IMR-90 (cell line): ENCODE results near the gene NREP. TPM values are rescaled to one million over a fixed set of nuclear protein-coding genes. Genes with fewer than 3 reads are reported as not detected.

ENCODE experiments used
- ATAC-seq: fragments of 200-7000 bp; cut with Tn5 transposase; 2 replicates; pipeline ENCODE4 v1.9.1; 2020; ENCODE audit warnings: low read depth, mild to moderate bottlenecking, moderate library complexity
- BruUV-seq: library from RNA; stranded (reverse); fragments of 400-500 nt; replicated peaks from 2 replicates; lab custom pipeline; 2021; lab: Mats Ljungman, UMichigan
- CTCF ChIA-PET: fragments of 300-600 bp; formaldehyde crosslinking; extraction: SDS; loops from one replicate; lab custom pipeline; 2021; ENCODE audit warnings: antibody characterized with exemption; lab: Yijun Ruan, JAX
- POLR2A ChIA-PET: fragments of 300-600 bp; sonication (Branson Sonifier 250); formaldehyde crosslinking; loops from one replicate; lab custom pipeline; 2022; ENCODE audit warnings: antibody characterized with exemption; ENCODE audit not compliant: unreplicated experiment; lab: Charles Lee
- DNase-seq: peaks from one replicate; pipeline ENCODE4 v3.0.0; 2013
- H2AFZ ChIP-seq: replicated peaks from 2 replicates; pipeline ENCODE3; 2013; ENCODE audit warnings: low read length, mild to moderate bottlenecking; ENCODE audit not compliant: poor library complexity
- H2AK5ac ChIP-seq: 2 replicates; pipeline ENCODE4 v1.6.1; 2013; ENCODE audit warnings: low read depth, low read length, inconsistent platforms
- H2AK9ac ChIP-seq: replicated peaks from 2 replicates; pipeline ENCODE3; 2013; ENCODE audit warnings: mild to moderate bottlenecking, low read depth, low read length, moderate library complexity; ENCODE audit not compliant: poor library complexity
- H2BK120ac ChIP-seq: 2 replicates; pipeline ENCODE4 v1.6.1; 2013; ENCODE audit warnings: low read depth, low read length, inconsistent platforms
- H2BK15ac ChIP-seq: 3 replicates; pipeline ENCODE4 v1.6.1; 2013; ENCODE audit warnings: low read depth, low read length, inconsistent platforms
- H2BK20ac ChIP-seq: 2 replicates; pipeline ENCODE4 v1.6.1; 2013; ENCODE audit warnings: low read depth, mild to moderate bottlenecking, inconsistent platforms, low read length, moderate library complexity
- H2BK5ac ChIP-seq: 2 replicates; pipeline ENCODE4 v1.6.1; 2013; ENCODE audit warnings: mild to moderate bottlenecking, low read depth, low read length, inconsistent platforms; ENCODE audit not compliant: poor library complexity, severe bottlenecking
- H3K14ac ChIP-seq: replicated peaks from 2 replicates; pipeline ENCODE4 v1.6.1; 2013; ENCODE audit warnings: low read depth, low read length, inconsistent platforms
- H3K18ac ChIP-seq: 2 replicates; pipeline ENCODE4 v1.6.1; 2013; ENCODE audit warnings: low read depth, low read length, control low read depth
- H3K23ac ChIP-seq: 2 replicates; pipeline ENCODE4 v1.6.1; 2013; ENCODE audit warnings: low read depth, low read length, inconsistent platforms
- H3K27ac ChIP-seq: 2 replicates; pipeline ENCODE4 v1.5.1; 2013; ENCODE audit warnings: mild to moderate bottlenecking, control low read depth, low read length; ENCODE audit not compliant: insufficient read depth
- H3K27me3 ChIP-seq: 2 replicates; pipeline ENCODE4 v1.6.1; 2013; ENCODE audit warnings: low read length; ENCODE audit not compliant: control insufficient read depth, insufficient read depth
- H3K36me3 ChIP-seq: 2 replicates; pipeline ENCODE4 v1.6.1; 2013; ENCODE audit warnings: low read length, mixed read lengths; ENCODE audit not compliant: control insufficient read depth, insufficient read depth
- H3K4ac ChIP-seq: 2 replicates; pipeline ENCODE4 v1.6.1; 2013; ENCODE audit warnings: low read depth, low read length, inconsistent platforms
- H3K4me1 ChIP-seq: 2 replicates; pipeline ENCODE4 v1.6.1; 2013; ENCODE audit warnings: low read length, mixed read lengths; ENCODE audit not compliant: control insufficient read depth, insufficient read depth
- H3K4me2 ChIP-seq: 2 replicates; pipeline ENCODE4 v1.6.1; 2013; ENCODE audit warnings: low read depth, mild to moderate bottlenecking, control low read depth, low read length, moderate library complexity
- H3K4me3 ChIP-seq: 2 replicates; pipeline ENCODE4 v1.5.1; 2013; ENCODE audit warnings: low read depth, mild to moderate bottlenecking, control low read depth, low read length, moderate library complexity; ENCODE audit not compliant: insufficient read depth
- H3K56ac ChIP-seq: 2 replicates; pipeline ENCODE4 v1.6.1; 2013; ENCODE audit warnings: low read length, inconsistent platforms; ENCODE audit not compliant: insufficient read depth; ENCODE audit errors: extremely low read depth
- H3K79me1 ChIP-seq, 2 experiments: 2 replicates each; pipeline ENCODE4 v1.6.1; 2013; ENCODE audit warnings: low read length in 2 of 2, inconsistent platforms in 1 of 2, low read depth in 1 of 2
- H3K9ac ChIP-seq: 2 replicates; pipeline ENCODE4 v1.6.1; 2013; ENCODE audit warnings: low read depth, low read length, control low read depth
- H3K9me1 ChIP-seq: 2 replicates; pipeline ENCODE4 v1.6.1; 2013; ENCODE audit warnings: low read length, inconsistent platforms; ENCODE audit not compliant: insufficient read depth
- H3K9me3 ChIP-seq: 2 replicates; pipeline ENCODE4 v1.6.1; 2013; ENCODE audit warnings: low read length; ENCODE audit not compliant: control insufficient read depth, insufficient read depth
- H4K20me1 ChIP-seq: 2 replicates; pipeline ENCODE4 v1.6.1; 2013; ENCODE audit warnings: low read length, inconsistent platforms; ENCODE audit not compliant: insufficient read depth
- H4K5ac ChIP-seq: 2 replicates; pipeline ENCODE4 v1.6.1; 2013; ENCODE audit warnings: mild to moderate bottlenecking, low read depth, low read length, control low read depth
- H4K8ac ChIP-seq, 2 experiments: 2 replicates each; pipeline ENCODE4 v1.6.1; 2013; ENCODE audit warnings: low read depth in 2 of 2, low read length in 2 of 2, control low read depth in 1 of 2, inconsistent platforms in 1 of 2
- H4K91ac ChIP-seq: 2 replicates; pipeline ENCODE4 v1.6.1; 2013; ENCODE audit warnings: low read depth, low read length, inconsistent platforms; ENCODE audit not compliant: insufficient read depth
- BHLHE40 ChIP-seq: fragments of 150-350 bp; IDR thresholded peaks from 2 replicates; pipeline ENCODE4 v1.6.1; 2016; ENCODE audit warnings: mild to moderate bottlenecking, low read depth, low read length
- CHD1 ChIP-seq: IDR thresholded peaks from 2 replicates; pipeline ENCODE4 v1.6.1; 2012; ENCODE audit warnings: low read depth, low read length, improper control_type of control experiment
- CTCF ChIP-seq: conservative IDR thresholded peaks from 2 replicates; pipeline ENCODE4 v1.5.1; 2012; ENCODE audit warnings: mild to moderate bottlenecking, low read depth, low read length, improper control_type of control experiment
- ELK1 ChIP-seq: fragments of 150-350 bp; IDR thresholded peaks from 2 replicates; pipeline ENCODE4 v1.6.1; 2016; ENCODE audit warnings: low read depth, mild to moderate bottlenecking, low read length, moderate library complexity, borderline replicate concordance
- MAFK ChIP-seq: IDR thresholded peaks from 2 replicates; pipeline ENCODE4 v1.6.1; 2012; ENCODE audit warnings: low read depth, low read length, improper control_type of control experiment
- MAZ ChIP-seq: IDR thresholded peaks from 2 replicates; pipeline ENCODE4 v1.6.1; 2012; ENCODE audit warnings: low read depth, mild to moderate bottlenecking, low read length, improper control_type of control experiment, moderate library complexity, borderline replicate concordance
- MXI1 ChIP-seq: IDR thresholded peaks from 2 replicates; pipeline ENCODE4 v1.6.1; 2012; ENCODE audit warnings: low read depth, mild to moderate bottlenecking, low read length, moderate library complexity, borderline replicate concordance
- NFE2L2 ChIP-seq: fragments of 150-350 bp; IDR thresholded peaks from 2 replicates; pipeline ENCODE4 v1.6.1; 2016; ENCODE audit warnings: low read depth, mild to moderate bottlenecking, low read length
- POLR2A ChIP-seq: IDR thresholded peaks from 2 replicates; pipeline ENCODE4 v1.6.1; 2012; ENCODE audit warnings: mild to moderate bottlenecking, low read depth, low read length
- RAD21 ChIP-seq: IDR thresholded peaks from 2 replicates; pipeline ENCODE4 v1.6.1; 2012; ENCODE audit warnings: low read length, improper control_type of control experiment
- RFX5 ChIP-seq: IDR thresholded peaks from 2 replicates; pipeline ENCODE4 v1.8.0; 2012; ENCODE audit warnings: low read depth, mild to moderate bottlenecking, low read length, moderate library complexity
- WGBS, 2 experiments: methylation state at CpG; one replicate each; pipeline versions ENCODE4 v1.1.5 to v1.1.7; 2013; ENCODE audit warnings: missing lambda C conversion rate in 2 of 2; ENCODE audit not compliant: insufficient read length in 1 of 2; ENCODE audit errors: extremely low coverage in 2 of 2; 5-methylcytosine and 5-hydroxymethylcytosine counted together
- dilution Hi-C: fragments of 300-500 bp; cut with HindIII; formaldehyde crosslinking; loops from one replicate; pipeline ENCODE4 v1.14.3; 2018; ENCODE audit warnings: low sequenced_read_pairs; ENCODE audit not compliant: unreplicated experiment
- in situ Hi-C: fragments of 300-500 bp; cut with MboI; formaldehyde crosslinking; loops from 3 replicates; pipeline ENCODE4 v1.14.3; 2019; ENCODE audit warnings: low sequenced_read_pairs, inconsistent platforms, mixed read lengths
- intact Hi-C: fragments of 100-400 bp; cut with micrococcal nuclease; formaldehyde crosslinking; loops from 2 replicates; pipeline ENCODE4 v1.10.0; 2022
- polyA plus RNA-seq, 3 experiments: library from polyadenylated mRNA; depleted of rRNA; stranded (reverse); fragments of >200 nt; gene quantifications; 2 replicates each; pipeline ENCODE4 v1.2.3, GENCODE V29; 2012; ENCODE audit warnings: low replicate concordance in 1 of 3
- total RNA-seq: library from RNA; depleted of rRNA; stranded (reverse); fragments of >200 nt; gene quantifications from 2 replicates; pipeline ENCODE4 v1.2.3, GENCODE V29; 2012

NREP gene
- total and polyA plus RNA-seq, 2 of the 4 experiments (the other 2 are of a cell fraction): 178 to 277 TPM

- dilution Hi-C loops: no loop called here
- Histone ChIP-seq H2BK15ac (no peak overlapping the region), H4K5ac (no peak overlapping the region), H2AK5ac (no peak overlapping the region), H4K91ac (no peak overlapping the region), H3K9ac (no peak overlapping the region), H3K4me2 (no peak overlapping the region), H3K9me1 (no peaks in the 10 kb centered on the region), H3K18ac (no peak overlapping the region), H3K4ac (no peak overlapping the region), H3K14ac (no peak overlapping the region), H3K9me3 (no peaks in the 10 kb centered on the region), H3K27ac (no peak overlapping the region), H3K36me3 (no peaks in the 10 kb centered on the region), H2BK5ac (no peak overlapping the region), H3K23ac (no peak overlapping the region), H2BK120ac (no peak overlapping the region), H3K4me1 (peaks cover 2% of the 10 kb centered on the region; the same call in 1 of the 2 replicates), H3K56ac (no peak overlapping the region), H2BK20ac (no peak overlapping the region), H3K4me3 (no peak overlapping the region), H2AK9ac (no peak overlapping the region), H4K20me1 (no peaks in the 10 kb centered on the region), H4K8ac (no peak overlapping the region), H3K27me3 (no peaks in the 10 kb centered on the region), H2AFZ (no peak overlapping the region), H3K79me1 (no peaks in the 10 kb centered on the region)
- no peak for TF ChIP-seq RFX5
- no peak for TF ChIP-seq MAZ
- no peak for TF ChIP-seq MAFK
- TF ChIP-seq MXI1: no peak
- TF ChIP-seq BHLHE40: no peak
- TF ChIP-seq CHD1: no peak
- no peak for TF ChIP-seq POLR2A
- no peak for TF ChIP-seq RAD21
- TF ChIP-seq ELK1: no peak
- no peak for TF ChIP-seq CTCF
- TF ChIP-seq NFE2L2: no peak
- POLR2A ChIA-PET: no interaction called here
- intact Hi-C loops: no loop called here
- 94% methylated on average over 3 of the region's 6 CpGs; no CpG with 5 or more reads in 1 of the 2 experiments for WGBS, 2 experiments
- ATAC-seq (no peak), DNase-seq (no peak)
- CTCF ChIA-PET: no interaction called here
- BruUV-seq: no TSS peak
- in situ Hi-C loops: no loop called here
These were observed 57.0 kb downstream of the NREP start for GRCh38 chr5:111699976-111700375.
